Psoas muscle (tissue), 8 donors: ENCODE measurements around the gene WDR53. TPM values are rescaled to one million over a fixed set of nuclear protein-coding genes. Genes with fewer than 3 reads are reported as not detected.

Source experiments
- ATAC-seq, 4 donors: fragments of 200-7000 bp; cut with Tn5 transposase; one replicate each; pipeline ENCODE4 v1.9.1; 2020; ENCODE audit warnings: moderate library complexity in 3 of 4, mild to moderate bottlenecking in 2 of 4
- DNase-seq, 2 donors: peaks; one replicate each; pipeline ENCODE4 v3.0.0-alpha.2; 2020
- H3K27ac ChIP-seq: fragments of 200-600 bp; one replicate; pipeline ENCODE4 v1.8.0; 2022
- H3K27me3 ChIP-seq, 3 donors: fragments of 200-600 bp in 1 of 3; one replicate each; pipeline versions ENCODE4 v1.6.1 to v1.8.0; 2013 to 2022; ENCODE audit warnings: low read length in 2 of 3, mild to moderate bottlenecking in 2 of 3, moderate library complexity in 1 of 3; ENCODE audit not compliant: insufficient read depth in 3 of 3
- H3K36me3 ChIP-seq, 2 donors: fragments of 200-600 bp in 1 of 2; one replicate each; pipeline versions ENCODE4 v1.6.1 to v1.8.0; 2013 to 2022; ENCODE audit warnings: low read depth in 1 of 2, mild to moderate bottlenecking in 1 of 2, moderate library complexity in 1 of 2; ENCODE audit not compliant: insufficient read depth in 1 of 2
- H3K4me1 ChIP-seq: fragments of 200-600 bp; one replicate; pipeline ENCODE4 v1.8.0; 2022
- H3K4me3 ChIP-seq: fragments of 200-600 bp; one replicate; pipeline ENCODE4 v1.8.0; 2022; ENCODE audit warnings: mild to moderate bottlenecking
- H3K9me3 ChIP-seq: fragments of 200-600 bp; one replicate; pipeline ENCODE4 v1.8.0; 2022
- CTCF ChIP-seq: fragments of 200-600 bp; IDR thresholded peaks from one replicate; pipeline ENCODE4 v1.8.0; 2022; ENCODE audit warnings: antibody characterized with exemption
- WGBS, 3 donors: extraction: QIAGEN DNeasy Blood & Tissue Kit; methylation state at CpG; one replicate each; pipeline versions ENCODE4 v1.1.6 to v1.1.7; 2013; 5-methylcytosine and 5-hydroxymethylcytosine counted together
- intact Hi-C, 2 donors: fragments of 100-400 bp; cut with DNase I; formaldehyde crosslinking; loops; one replicate each; pipeline versions ENCODE4 v1.11.0 to v1.14.2; 2022
- polyA plus RNA-seq, 3 donors: library from polyadenylated mRNA; stranded (reverse); fragments of 200-250 nt; gene quantifications; one replicate each; pipeline ENCODE4 v1.2.3, GENCODE V29; 2013
- total RNA-seq, 4 donors: library from RNA; stranded (reverse); fragmentation: NEBNext Ultra II Directional in 2 of 4; extraction: Animal tissue kit (Norgen Biotek cat#: 25700) in 2 of 4; gene quantifications; one replicate each; pipeline versions ENCODE4 v1.2.1 to v1.2.4, GENCODE V29; 2021 to 2023
- donor health status: healthy with polysubstance abuse.
- donor health status: DM: no; HTN: no; CAD: no; lungs with moderate emphysema.
- donor health status: Bipolar disorder and iron deficiency.
- donor health status: healthy.
- donor health status: DM: yes; HTN: yes; CAD: no.
- donor health status: DM: no; HTN: no; CAD: no.
- donor health status: DM: no; HTN: no; CAD: no.
- donor health status: DM: yes; HTN: yes; CAD: no.

The WDR53 gene
- total and polyA plus RNA-seq, 7 donors: 4.4 to 18.9 (median 10.5) TPM

DNA sequence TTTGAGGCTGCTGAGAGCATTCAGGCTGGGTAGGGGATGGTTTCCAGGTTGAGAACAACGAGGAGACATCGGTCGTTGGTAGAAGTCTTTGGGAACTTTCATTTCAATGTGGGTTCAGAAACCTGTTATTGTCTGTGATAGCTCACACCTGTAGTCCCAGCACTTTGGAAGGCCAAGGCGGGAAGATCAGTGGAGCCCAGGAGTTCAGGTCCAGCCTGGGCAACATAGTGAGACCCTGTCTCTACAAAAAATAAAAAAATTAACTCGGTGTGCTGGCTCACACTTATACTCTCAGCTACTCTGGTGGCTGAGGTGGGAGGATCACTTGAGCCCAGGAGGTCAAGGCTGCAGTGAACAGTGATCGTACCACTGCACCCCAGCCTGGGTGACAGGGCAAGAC, 63.8 kb downstream of the WDR53 start:
- Histone ChIP-seq H3K4me3 (no peak overlapping the region), H3K9me3 (peaks cover 11% of the 10 kb centered on the region), H3K36me3 (peaks cover 0 to 11% of the 10 kb centered on the region in 2 donors), H3K27ac (peak overlapping the region; percentile 95), H3K4me1 (peaks cover 11% of the 10 kb centered on the region), H3K27me3 (no peaks in the 10 kb centered on the region)
- intact Hi-C loops: loop anchor here in 1 of 2 donors (5.0 kb wide), 1 partner anchor 47 kb away; no protein-coding TSS in a partner anchor
- DNase-seq (no peak), ATAC-seq (no peak)
- TF ChIP-seq CTCF: no peak
- WGBS, 3 donors: 90 to 97% (median 93%) methylated on average over 6 of the region's 6 CpGs

Other genes starting within 250 kb of the WDR53 start
- 1 to 10 TPM in 1 of 4 donors, under 1 TPM in 1, not detected in 2; 0.93 to 1.9 TPM for gene TM4SF19, start 230.2 kb downstream of the WDR53 start, total RNA-seq
- gene TM4SF19, start 230.2 kb downstream of the WDR53 start, polyA plus RNA-seq: 1 to 10 TPM in 1 of 3 donors, under 1 TPM in 1, not detected in 1; 1.00 to 2.3 TPM
- gene UBXN7, start 136.1 kb downstream of the WDR53 start, total RNA-seq: 10 to 100 TPM; 12.2 to 23.7 (median 14.7) TPM
- 1 to 10 TPM; 1.3 to 6.2 (median 1.9) TPM for gene UBXN7, start 136.1 kb downstream of the WDR53 start, polyA plus RNA-seq
- gene RNF168, start 64.8 kb downstream of the WDR53 start, total RNA-seq: 10 to 100 TPM in 3 of 4 donors, 1 to 10 TPM in 1; 9.9 to 22.1 (median 15.8) TPM
- gene RNF168, start 64.8 kb downstream of the WDR53 start, polyA plus RNA-seq: 10 to 100 TPM in 1 of 3 donors, 1 to 10 TPM in 2; 3.6 to 11.6 (median 9.9) TPM
- gene SMCO1, start 53.2 kb downstream of the WDR53 start, total RNA-seq: 10 to 100 TPM in 2 of 4 donors, 1 to 10 TPM in 2; 1.2 to 16.9 (median 8.8) TPM
- gene SMCO1, start 53.2 kb downstream of the WDR53 start, polyA plus RNA-seq: 10 to 100 TPM in 1 of 3 donors, 1 to 10 TPM in 2; 4.1 to 11.4 (median 5.2) TPM
- 10 to 100 TPM; 11.0 to 21.1 (median 14.6) TPM for gene FBXO45, start 106 bp upstream of the WDR53 start, total RNA-seq
- 10 to 100 TPM in 2 of 3 donors, 1 to 10 TPM in 1; 9.2 to 37.0 (median 20.4) TPM for gene FBXO45, start 106 bp upstream of the WDR53 start, polyA plus RNA-seq
- gene NRROS, start 71.1 kb upstream of the WDR53 start, total RNA-seq: 1 to 10 TPM; 1.9 to 3.0 (median 2.6) TPM
- 1 to 10 TPM in 1 of 3 donors, under 1 TPM in 2; 0.83 to 1.7 (median 0.83) TPM for gene NRROS, start 71.1 kb upstream of the WDR53 start, polyA plus RNA-seq
- under 1 TPM; 0.30 to 0.97 (median 0.63) TPM for gene CEP19, start 143.7 kb upstream of the WDR53 start, total RNA-seq
- gene CEP19, start 143.7 kb upstream of the WDR53 start, polyA plus RNA-seq: 1 to 10 TPM in 2 of 3 donors, under 1 TPM in 1; 0.60 to 6.2 (median 1.1) TPM
- 10 to 100 TPM; 16.2 to 23.6 (median 19.7) TPM for gene PIGX, start 143.8 kb upstream of the WDR53 start, total RNA-seq
- 10 to 100 TPM in 2 of 3 donors, 1 to 10 TPM in 1; 7.5 to 43.4 (median 19.0) TPM for gene PIGX, start 143.8 kb upstream of the WDR53 start, polyA plus RNA-seq
- gene PAK2, start 171.3 kb upstream of the WDR53 start, total RNA-seq: 10 to 100 TPM; 44.3 to 79.4 (median 58.3) TPM
- 10 to 100 TPM; 17.3 to 36.2 (median 29.3) TPM for gene PAK2, start 171.3 kb upstream of the WDR53 start, polyA plus RNA-seq